ENCODE data around the gene MNDA. TPM values are rescaled to one million over a fixed set of nuclear protein-coding genes. Genes with fewer than 3 reads are reported as not detected.

The MNDA gene
- total RNA-seq, 1 donor, result not detected

DNA sequence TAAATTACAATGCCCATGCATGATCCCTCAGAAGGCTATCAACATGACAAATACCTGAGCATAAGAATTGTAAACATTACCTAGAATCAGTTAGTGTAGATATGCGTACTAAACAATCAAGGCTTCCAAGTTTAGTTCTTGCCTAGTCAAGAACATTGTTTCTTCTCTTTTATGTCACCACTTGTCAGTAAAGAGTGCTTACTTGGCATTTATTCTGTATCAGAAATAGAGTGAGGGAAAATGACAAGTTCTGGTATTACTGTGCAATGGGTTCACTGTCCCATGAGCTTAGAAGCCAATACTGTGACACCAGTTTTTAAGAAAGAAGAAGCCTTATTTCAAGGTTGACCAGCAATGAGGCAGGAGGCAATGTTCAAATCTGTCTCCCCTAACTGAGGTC lies 27.5 kb upstream of the MNDA start:
- TF ChIP-seq, protein P1, sequence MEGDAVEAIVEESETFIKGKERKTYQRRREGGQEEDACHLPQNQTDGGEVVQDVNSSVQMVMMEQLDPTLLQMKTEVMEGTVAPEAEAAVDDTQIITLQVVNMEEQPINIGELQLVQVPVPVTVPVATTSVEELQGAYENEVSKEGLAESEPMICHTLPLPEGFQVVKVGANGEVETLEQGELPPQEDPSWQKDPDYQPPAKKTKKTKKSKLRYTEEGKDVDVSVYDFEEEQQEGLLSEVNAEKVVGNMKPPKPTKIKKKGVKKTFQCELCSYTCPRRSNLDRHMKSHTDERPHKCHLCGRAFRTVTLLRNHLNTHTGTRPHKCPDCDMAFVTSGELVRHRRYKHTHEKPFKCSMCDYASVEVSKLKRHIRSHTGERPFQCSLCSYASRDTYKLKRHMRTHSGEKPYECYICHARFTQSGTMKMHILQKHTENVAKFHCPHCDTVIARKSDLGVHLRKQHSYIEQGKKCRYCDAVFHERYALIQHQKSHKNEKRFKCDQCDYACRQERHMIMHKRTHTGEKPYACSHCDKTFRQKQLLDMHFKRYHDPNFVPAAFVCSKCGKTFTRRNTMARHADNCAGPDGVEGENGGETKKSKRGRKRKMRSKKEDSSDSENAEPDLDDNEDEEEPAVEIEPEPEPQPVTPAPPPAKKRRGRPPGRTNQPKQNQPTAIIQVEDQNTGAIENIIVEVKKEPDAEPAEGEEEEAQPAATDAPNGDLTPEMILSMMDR (IDR thresholded peaks at IDR 0.05; ENCODE audit: insufficient read depth, low read length), result no peak
- no peak overlapping the region for H3K4me3 ChIP-seq (ENCODE audit: low read depth, low read length)
- DNase-seq (ENCODE audit: low read depth), result no peak

DNA sequence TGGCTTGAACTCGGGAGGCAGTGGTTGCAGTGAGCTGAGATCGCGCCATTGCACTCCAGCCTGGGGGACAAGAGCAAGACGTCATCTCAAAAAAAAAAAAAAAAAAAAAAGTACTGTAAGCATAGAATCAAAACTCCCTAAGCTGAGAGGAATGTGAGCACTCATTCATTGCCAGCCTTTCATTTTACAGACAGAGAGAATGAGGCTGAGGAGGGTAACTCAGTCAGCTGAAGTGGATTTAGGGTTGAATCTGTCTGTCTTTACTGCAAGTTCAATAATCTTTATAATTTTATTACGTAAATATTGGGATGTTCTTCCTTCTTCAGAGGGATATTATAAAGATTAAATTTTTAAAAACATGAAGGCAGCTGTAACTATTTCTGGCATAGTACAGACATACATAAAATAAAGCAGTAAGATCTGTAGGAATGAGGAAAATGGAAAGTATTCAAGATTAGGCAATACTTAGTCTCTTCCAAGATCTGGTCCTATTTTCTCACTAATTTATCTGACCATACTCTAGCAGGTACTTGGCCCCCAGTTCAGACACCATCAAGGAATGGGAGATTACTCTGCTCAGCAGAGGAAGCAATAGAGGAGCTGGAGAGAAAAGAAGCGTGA lies 24.1 kb upstream of the MNDA start:
- TF ChIP-seq, protein P1 (IDR thresholded peaks at IDR 0.05; ENCODE audit: insufficient read depth, low read length), result no peak
- peak; percentile 5 for DNase-seq (ENCODE audit: low read depth)
- no peak overlapping the region for H3K4me3 ChIP-seq (ENCODE audit: low read depth, low read length)

DNA sequence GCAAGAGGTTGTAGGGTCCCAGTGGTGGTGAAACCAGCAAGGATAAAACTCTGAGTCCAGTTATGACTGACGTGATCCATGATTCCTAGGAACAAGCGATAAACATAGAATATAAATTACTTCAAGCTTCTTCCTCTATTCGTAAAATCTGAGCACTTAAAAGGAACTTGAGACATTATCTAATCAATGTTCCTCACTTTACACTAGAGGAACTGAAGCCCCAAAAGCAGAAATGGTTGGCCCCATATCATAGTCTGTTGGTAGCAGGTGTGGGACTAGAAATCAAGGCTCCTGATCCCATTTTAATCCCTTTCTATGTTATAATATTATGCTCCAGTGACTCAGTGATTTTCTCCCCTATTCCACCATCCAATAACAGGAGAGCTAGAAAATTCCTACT lies 21.9 kb upstream of the MNDA start:
- TF ChIP-seq, protein P1 (IDR thresholded peaks at IDR 0.05; ENCODE audit: insufficient read depth, low read length), result no peak

DNA sequence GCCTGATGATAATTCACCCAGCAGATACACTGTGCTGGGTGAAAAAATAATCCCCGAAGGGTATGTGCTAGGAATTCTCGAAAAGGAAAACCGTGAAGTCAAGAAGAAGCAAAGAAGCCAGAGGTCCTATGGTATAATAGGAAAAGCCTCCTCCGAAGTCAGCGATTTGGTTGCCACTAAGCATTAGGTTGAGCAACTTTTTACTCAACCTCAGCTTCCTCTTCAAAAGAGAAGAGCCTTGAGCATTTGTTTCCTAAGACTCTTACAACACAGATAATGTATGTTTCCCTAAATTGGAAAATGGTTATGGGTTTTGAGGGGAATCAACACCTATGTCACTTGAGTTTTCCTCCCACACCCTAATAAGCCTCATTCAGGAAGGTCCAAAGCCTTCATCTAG lies 21.3 kb upstream of the MNDA start:
- no peak overlapping the region for H3K4me3 ChIP-seq (ENCODE audit: low read depth, low read length)
- no peak for DNase-seq (ENCODE audit: low read depth)
- TF ChIP-seq, protein P1 (IDR thresholded peaks at IDR 0.05; ENCODE audit: insufficient read depth, low read length), result no peak

More for the DNA sequence above, 21.9 kb upstream of the MNDA start:
- no peak overlapping the region for H3K4me3 ChIP-seq (ENCODE audit: low read depth, low read length)
- DNase-seq (ENCODE audit: low read depth), result no peak

DNA sequence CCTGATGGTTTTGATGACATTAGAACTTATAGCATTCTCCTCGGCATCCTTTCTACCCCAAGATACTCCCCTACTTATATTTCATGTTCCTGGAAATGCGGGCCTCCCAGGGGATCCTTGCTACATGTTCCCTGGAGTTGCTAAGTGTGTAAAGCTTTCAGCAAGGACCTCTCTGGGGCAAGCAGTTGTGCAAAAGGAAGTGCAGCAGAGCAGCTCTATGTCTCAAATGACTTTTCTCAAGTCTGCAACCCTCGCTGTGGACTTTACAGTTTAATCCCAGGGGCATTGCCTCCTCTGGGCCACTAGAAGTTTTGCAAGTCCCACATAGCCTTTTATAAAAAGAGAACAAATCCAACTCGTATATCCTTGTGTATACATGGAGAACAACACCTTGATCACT lies 20.8 kb upstream of the MNDA start:
- H3K4me3 ChIP-seq (ENCODE audit: low read depth, low read length), result no peak overlapping the region
- DNase-seq (ENCODE audit: low read depth), result no peak
- TF ChIP-seq, protein P1 (IDR thresholded peaks at IDR 0.05; ENCODE audit: insufficient read depth, low read length), result no peak

DNA sequence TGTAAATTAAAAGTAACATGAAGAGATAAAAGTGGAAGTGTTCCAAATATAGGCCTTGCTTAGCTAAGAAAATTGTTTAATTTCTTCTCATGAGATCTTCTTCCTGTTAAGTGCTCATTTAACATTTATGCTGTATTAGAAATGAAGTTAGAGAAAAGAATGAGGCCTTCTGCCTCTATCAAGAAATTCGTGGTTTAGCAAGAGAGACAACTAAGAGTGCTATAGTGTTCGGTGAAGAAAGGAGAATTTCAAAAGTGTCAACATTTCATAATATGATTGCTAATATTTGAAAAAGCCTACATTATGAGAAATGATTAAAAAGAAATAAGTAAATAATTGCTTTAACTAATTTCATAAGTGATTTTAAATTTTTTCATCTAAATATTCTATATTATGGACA lies 18.8 kb upstream of the MNDA start:
- DNase-seq (ENCODE audit: low read depth), result no peak
- TF ChIP-seq, protein P1 (IDR thresholded peaks at IDR 0.05; ENCODE audit: insufficient read depth, low read length), result no peak
- H3K4me3 ChIP-seq (ENCODE audit: low read depth, low read length), result no peak overlapping the region

DNA sequence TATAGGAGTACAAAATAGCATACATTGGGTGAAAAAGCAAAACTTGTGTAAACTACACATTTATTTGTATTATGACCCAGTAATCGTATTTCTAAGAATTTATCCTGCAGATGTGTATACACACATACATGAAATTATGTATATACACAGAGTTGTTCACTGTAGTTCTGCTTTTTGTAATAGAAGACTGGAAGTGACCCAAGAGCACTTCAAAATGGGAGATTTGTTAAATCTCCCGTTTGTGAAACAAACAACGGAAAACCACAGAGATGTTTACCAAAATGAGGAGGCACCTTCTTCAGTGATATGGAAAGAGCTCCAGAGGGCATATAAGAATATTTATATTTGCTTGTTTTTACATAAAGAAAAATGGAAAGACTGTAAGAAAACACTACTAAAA lies 18.0 kb upstream of the MNDA start:
- TF ChIP-seq, protein P1 (IDR thresholded peaks at IDR 0.05; ENCODE audit: insufficient read depth, low read length), result no peak
- no peak for DNase-seq (ENCODE audit: low read depth)

More for the DNA sequence above, 18.0 kb upstream of the MNDA start:
- no peak overlapping the region for H3K4me3 ChIP-seq (ENCODE audit: low read depth, low read length)

Measured in fibroblast of the aortic adventitia (primary cell).